Fibroblast of skin of right biceps (primary cell): ENCODE data around the gene SLBP.

Experiments used
- DNase-seq: peaks from one replicate; pipeline ENCODE4 v3.0.0-alpha.2; 2013

SLBP gene

GRCh38 chr4:1725521-1725920 lies 13.4 kb upstream of the SLBP start:
- no peak for DNase-seq

DNA sequence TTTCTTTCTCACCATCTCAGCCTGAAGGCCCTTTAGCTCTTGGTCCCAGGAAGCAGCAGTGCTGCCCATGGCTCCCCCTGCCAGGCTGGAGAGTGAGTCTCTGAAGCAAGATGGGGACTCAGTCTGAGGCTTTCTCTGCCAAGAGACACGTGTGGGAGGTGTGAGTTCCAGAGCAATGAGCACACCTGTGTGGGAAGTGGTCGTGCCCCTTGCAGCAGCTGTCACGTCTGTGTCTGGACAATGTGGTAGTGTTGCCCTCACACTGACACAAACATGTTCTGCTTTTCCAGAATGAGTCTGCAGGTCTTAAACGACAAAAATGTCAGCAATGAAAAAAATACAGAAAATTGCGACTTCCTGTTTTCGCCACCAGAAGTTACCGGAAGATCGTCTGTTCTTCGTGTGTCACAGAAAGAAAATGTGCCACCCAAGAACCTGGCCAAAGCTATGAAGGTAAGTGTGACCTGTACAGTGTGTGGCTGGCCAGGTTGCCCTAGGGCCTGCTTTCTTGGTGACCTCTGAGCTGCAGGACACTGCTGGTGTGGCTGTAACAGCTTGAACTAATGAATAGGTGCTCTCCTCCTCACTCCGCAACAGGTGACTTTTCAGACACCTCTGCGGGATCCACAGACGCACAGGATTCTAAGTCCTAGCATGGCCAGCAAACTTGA lies 11.1 kb upstream of the SLBP start:
- no peak for DNase-seq

DNA sequence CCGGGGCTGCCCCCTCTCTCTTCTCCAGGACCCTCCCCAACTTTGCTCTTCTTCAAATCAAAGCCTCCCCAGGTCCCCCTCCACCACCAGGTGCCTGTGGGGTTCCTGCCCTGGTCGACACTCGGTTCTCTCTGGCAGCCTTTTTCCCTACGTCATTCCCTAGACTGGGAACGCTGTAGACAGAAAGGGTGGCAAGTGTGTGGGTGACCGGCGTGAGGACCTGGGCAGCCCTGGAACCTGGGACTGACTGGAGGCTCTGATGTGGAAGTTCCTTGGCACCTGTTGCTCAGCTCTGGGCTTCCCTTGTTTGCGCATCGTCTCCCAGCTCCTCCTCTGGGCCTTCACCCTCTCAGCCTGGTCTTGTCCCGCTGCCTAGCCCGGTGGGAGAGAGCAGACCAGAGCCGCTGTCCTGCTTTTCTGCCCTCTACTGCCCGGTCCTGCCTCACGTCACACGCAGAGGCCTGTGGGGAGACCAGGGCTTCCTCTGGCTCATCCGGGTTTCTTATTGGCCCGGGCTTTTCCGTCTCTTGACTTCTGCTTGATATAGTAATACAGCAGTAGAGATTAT lies 10.5 kb upstream of the SLBP start:
- no peak for DNase-seq

- DNase-seq: no peak
Observed at GRCh38 chr4:1721666-1722550, 9.8 kb upstream of the SLBP start.

DNA sequence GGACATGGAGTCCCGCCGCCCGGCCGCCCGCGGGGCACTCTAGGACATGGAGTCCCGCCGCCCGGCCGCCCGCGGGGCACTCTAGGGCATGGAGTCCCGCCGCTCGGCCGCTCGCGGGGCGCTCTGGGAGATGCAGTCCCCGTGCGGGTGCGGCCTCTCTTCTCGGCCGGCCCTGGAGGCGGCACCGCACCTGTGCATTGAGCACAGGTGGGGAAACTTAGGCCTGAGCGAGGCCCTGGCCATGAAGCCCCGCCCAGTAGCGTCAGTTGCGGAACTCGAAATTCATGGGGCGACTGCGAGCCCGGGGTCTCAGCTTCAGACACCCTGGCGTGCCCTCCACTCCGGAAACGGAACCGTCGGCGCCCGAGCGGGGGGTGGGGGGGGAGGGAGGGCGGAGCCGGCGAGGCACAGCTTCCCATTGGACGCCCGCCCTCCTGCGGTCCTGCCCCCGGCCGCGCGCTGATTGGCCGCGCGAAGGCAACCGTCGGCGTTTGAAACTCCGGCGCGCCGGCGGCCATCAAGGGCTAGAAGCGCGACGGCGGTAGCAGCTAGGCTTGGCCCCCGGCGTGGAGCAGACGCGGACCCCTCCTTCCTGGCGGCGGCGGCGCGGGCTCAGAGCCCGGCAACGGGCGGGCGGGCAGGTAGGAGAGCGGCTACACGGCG lies 9.0 kb upstream of the SLBP start, which contains the start of the genes TACC3 and TMEM129:
TSS of gene TACC3 (plus strand) at position 519 of the 663 bp plus-strand sequence. CDS start 1,901 bp downstream, outside the sequence.
TSS of gene TMEM129 (minus strand) at position 321 of the 663 bp plus-strand sequence. CDS start 486 bp downstream, outside the sequence.
- DNase-seq: peak; percentile 93

- DNase-seq: peak; percentile 33
Observed at GRCh38 chr4:1720163-1720983, 8.3 kb upstream of the SLBP start.

DNA sequence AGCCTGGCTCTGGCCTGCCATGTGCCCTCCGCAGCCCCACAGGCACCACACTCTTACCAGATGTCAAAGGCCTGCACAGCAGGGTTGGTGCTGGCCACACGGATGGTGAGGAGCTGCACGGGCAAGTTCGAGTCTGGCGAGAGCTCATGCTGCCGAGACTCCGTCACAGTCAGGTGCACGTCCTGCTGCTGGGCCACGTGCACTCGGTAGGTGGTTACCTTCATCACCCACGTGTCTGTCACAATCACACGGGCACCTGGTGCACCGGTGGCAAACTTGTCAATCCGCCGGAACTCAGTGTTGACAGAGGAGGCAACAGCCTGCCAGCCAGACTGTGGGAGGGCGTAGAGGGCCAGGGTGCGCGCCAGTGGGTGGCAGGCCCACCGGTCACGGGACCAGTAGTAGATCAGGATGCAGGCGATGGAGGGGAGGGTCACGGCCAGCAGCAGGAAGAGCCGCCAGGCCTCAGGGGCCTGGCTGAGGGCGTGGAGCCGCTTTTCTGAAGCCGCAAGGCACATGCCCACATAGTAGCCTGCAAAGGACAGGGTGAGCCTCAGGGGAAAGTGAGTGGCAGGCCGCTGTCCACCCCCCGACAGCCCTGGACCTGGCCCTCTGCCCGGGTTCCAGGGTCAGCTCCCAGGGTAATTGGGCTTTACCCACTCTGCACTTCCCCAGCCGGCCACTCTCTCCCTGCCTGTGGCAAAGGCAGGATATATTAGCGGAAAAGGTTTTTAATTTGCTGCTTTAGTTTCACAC lies 6.2 kb upstream of the SLBP start:
- DNase-seq: no peak

DNA sequence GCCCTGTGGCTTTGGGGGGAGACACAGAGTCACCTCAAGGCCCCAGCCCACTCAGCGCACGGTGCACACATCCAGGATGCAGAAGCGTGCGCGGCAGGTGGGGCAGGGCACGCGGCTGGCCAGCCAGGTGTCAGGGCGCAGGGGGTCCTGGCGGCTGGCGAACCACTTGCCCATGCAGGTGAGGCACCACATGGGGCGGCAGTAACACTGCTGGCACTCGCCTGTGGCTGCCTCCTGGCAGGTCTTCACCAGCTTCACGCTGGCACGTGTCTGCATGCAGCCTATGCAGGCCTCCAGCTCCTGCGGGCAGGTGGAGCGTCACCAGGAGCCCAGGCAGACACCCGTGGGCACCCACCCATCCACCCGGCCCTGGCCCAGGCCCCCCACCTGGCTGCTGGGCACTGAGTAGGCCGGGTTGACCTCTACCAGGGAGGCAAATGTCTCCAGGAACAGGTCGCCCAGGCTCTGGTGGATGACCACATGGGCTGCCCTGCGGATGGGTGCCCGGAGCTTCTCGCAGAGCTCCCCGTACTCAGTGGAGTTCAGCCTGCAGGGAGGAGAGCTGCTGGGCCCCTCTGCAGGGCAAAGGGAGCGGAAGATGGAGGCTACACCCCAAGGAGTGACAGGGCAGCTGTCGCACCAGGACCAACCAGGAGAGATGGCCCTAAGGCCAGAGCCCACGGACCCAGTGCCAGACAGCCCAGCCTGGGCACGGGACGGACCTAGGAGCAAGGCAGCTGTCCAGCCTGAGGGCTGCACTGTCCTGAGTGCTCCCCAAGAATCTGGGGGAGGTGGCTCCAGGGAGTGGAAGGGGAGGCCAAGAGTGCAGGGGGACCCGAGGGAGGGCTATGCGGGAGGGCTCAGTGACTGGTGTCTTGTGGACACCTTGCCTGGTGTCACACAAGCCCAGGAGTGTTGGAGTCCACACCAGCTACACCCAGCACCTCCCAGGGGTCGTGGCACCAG lies 5.3 kb upstream of the SLBP start:
- no peak for DNase-seq

DNA sequence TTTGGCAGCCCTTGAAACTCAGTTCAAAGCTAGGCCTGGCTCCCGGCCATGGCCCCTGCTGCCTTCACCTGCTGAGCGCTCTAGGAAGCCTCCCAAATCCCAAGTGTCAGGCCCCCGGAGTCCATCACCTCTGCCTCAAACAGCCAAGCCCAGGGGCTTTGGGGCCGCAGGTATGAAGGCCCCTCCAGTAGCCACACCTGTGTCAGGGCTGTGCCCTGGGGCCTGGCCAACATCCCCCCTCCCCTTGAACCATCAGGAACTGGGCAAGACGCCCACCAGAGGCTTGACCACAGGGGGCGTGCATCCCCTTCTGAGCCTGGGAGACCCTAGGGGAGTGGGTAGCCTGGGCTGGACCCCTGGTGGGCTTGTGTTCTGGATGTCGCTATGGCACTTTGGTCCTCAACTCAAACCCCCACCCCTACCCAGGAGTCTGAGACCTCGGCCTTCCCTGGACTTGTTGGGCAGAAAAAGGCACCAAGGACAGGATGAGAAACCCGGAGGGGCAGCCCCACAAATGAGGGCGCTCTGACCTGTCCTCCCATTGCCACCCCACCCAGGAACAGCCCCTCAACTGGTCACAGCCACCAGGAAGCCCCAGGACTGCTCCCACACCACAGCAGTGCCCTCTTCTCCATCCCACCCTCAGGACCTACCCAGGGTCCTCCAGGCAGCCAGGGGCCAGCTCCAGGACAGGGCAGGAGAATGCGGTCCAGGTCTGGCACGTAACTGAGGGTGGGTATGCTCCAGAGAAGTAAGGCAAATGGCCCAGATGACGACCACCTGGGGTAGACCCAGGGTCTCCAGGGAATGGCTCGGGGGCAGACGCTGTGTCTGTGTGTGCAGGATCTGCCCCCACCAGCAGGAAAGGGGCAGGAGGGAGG lies 4.2 kb upstream of the SLBP start:
- no peak for DNase-seq

DNA sequence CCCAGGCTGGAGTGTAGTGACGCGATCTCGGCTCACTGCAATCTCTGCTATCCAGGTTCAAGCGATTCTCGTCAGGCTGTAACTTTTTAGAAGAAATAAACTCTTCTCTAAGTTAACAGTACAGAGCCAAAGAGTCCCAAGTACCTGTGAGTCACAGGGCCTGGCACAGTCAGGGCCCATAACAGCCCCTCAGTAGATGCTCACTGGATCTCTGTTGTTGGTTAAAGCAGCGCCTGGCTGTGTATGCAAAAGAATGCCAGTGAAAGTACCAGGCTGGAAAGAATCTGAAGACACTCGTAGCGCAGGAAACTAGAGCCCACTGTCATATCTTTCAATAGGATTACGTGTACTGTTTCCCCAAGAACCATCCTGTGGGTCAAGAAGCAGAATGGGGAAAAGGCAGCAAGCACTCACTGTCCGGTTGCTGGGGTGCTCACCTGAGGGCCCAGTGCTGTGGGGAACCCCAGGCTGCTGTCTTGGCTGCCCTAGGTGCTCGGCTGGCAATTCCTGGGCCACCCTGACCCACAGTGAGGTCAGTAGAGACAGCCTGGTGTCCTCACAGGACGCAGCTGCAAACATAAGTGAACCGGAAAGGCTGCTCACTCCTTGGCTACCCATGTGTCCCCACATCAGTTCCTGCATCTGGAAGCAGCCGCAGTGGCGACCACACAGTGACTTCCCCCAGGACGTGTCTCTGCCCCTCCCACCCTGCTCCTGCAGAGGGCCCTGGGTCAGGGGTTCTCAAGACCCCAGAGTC lies 3.1 kb upstream of the SLBP start:
- no peak for DNase-seq

DNA sequence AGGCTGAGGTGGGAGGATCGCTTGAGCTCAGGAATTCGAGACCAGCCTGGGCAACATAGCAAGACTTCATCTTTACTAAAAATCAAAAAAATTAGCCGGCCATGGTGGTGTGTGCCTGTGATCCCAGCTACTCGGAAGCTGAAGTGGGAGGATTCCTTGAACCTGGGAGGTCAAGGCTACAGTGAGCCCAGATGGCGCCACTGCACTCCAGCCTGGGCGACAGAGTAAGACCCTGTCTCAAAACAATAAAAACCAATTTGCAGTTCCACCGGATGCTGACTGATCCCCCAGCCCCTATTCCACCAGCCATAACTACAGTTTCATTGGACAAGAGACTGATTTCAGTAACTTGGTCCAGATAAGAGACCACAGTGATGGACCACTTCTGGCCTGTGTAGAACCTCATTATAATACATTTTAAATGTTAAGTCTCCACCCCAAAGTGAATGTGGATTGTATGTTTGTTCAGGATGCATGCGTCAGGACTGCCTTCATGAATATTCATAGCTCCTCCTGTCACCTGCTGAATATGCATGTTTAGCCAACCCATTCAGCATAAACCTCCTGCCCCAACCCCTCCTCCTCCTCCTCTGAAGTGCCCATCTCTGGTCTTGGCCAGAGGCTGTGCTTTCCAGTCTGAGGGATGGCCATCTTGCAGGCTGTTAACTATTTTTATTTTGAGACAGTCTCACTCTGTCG lies 2.3 kb upstream of the SLBP start:
- no peak for DNase-seq

GRCh38 chr4:1713003-1713851 lies 1.1 kb upstream of the SLBP start:
- DNase-seq: no peak

GRCh38 chr4:1711571-1712215 lies 426 bp downstream of the SLBP start:
- peak; percentile 48 for DNase-seq

GRCh38 chr4:1711055-1711570 lies 1.0 kb downstream of the SLBP start:
- no peak for DNase-seq

- DNase-seq: no peak
Observed at GRCh38 chr4:1708581-1708980, 3.5 kb downstream of the SLBP start.

DNA sequence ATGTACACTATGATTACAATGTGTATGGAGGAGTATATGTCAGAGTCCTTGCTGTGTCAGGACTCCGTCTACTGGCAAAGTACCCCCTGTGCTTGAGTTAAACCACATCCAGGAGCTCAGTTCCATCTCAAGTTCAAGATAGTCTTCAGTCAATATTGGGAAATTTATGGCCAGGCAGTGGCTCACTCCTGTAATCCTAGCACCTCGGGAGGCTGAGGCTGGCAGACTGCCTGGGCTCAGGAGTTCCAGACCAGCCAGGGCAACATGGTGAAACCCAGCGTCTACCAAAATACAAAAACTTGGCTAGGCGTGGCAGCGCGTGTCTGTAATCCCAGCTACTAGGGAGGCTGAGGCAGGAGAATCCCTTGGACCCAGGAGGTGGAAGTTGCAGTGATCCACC lies 5.8 kb downstream of the SLBP start:
- DNase-seq: no peak
